GM21526 (cell line): ENCODE data around the gene YJU2.
"Not testable (repeated sequence)": the region's sequence is repeated elsewhere in the genome, so short reads cannot be mapped to it uniquely, and the experiment has no call there.

ENCODE experiments used
- ATAC-seq: cut with Tn5 transposase; IDR thresholded peaks from one replicate; pipeline ENCODE4 v1.9.1; 2021; ENCODE audit warnings: moderate library complexity; ENCODE audit not compliant: unreplicated experiment, low FRiP score

The YJU2 gene

DNA sequence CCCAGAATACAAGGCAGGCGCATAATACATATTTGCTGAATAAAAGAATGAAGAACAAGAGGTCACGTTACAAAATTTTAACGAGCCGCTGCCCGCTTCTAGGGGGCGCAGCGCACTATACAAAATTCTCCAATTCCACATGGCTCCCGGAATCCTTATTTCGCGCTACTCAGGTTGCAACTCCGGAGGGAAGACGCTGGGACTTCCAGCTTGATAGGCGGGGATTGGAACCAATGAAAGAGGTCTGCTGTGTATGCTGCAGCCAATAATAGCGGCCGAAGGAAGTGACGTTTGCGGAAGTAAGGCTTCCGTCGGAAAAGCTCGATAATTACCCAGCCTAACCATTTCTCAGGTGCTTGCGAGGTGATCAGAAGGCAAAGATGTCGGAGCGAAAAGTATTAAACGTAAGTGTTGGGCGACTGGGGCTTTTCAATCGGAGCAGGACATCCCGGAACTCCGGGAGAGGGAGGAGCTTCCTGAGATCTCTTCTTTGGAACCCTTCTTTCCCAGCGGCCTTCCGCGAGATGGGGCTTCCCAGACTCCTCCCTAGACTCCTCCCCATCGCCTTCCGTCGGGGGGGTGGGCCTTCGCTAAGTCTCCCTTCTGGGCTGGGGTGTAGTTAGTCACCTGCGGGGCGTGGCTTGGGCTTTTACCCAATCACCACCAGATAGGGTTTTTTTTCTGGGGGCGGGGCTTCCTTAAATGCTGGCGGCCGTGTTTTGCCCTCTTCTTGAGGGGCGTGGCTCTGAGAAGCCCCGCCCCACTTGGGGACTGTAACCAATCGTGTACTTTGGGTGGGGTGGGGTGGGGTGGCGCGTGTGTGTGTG lies at the start of gene YJU2:
Gene YJU2 (plus strand): TSS at position 314 of the 827 bp plus-strand sequence. CDS start 67 bp downstream, at position 381.
- peak; percentile 75 for ATAC-seq

DNA sequence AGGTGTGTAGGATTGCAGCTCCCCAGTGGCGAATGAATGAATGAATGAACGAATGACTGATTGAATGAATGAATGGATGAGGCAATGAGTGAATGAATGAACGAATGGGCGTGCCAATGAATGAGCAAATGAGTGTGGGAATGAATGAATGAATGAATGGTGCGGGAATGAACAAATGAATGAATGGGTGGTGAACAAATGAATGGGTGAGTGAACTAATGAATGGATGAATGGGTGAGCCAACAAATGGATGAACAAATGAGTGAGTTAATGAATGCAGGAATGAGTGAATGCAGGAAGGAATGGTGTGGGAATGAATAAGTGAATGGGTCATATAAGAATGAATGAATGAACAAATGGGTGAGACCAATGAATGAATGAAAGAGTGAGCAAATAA lies 49.7 kb upstream of the YJU2 start:
- no peak for ATAC-seq

- ATAC-seq: no peak
These were observed 49.0 kb upstream of the YJU2 start for GRCh38 chr19:4197625-4198466.

DNA sequence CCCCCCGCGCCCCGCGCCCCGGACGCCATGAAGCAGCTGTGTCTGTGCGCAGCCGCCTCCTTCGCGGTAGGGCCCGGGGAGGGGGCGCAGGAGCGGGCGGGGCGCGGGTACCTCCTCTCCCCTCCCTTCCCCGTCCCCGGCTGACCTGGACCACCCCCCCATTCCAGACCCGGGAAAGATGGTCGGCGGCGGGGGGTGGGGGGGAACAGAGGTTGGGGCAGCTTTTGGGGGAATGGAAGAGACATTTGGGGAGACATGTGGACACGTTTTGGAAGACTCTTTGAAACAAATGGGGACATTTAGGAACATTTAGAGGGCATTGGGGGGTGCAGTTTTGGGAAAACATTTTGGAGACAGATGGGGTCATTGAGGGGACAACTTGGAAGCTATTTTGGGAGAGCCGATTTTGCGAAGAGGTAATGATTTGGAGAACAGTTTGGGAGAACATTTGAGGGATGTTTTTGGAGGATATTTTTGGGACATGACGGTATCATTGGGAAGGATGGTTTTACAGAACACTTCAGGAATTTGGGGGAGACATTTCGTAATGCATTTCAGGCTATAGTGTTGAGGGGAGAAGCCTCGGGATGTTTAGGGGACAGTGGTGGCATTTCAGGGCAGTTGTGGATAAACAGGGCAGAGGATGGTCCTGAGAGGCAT lies 48.3 kb upstream of the YJU2 start:
- no peak for ATAC-seq

DNA sequence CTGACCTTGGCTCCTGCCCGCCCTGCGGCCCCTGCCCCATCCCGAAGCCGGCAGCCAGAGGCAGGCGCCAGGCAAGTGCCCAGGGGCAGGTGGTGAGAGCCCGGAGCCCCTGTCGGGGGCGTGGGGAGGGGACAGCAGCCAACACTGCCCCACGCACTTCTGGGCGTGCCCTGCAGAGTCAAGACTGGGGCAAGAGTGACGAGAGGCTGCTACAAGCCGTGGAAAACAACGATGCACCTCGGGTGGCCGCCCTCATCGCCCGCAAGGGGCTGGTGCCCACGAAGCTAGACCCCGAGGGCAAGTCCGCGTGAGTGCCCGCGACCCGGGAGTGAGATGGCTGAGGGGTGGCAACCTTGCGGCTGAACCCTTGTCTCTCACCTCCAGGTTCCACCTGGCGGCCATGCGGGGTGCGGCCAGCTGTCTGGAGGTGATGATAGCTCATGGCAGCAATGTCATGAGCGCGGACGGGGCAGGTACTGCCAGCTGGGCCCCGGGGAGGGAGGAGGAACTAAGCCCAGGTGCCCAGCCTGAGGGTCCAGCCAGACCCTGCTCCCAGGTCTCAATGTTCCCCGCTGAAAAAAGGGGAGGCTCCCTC lies 47.1 kb upstream of the YJU2 start:
- ATAC-seq: no peak

- no peak for ATAC-seq
These were observed 45.8 kb upstream of the YJU2 start for GRCh38 chr19:4200940-4201542.

DNA sequence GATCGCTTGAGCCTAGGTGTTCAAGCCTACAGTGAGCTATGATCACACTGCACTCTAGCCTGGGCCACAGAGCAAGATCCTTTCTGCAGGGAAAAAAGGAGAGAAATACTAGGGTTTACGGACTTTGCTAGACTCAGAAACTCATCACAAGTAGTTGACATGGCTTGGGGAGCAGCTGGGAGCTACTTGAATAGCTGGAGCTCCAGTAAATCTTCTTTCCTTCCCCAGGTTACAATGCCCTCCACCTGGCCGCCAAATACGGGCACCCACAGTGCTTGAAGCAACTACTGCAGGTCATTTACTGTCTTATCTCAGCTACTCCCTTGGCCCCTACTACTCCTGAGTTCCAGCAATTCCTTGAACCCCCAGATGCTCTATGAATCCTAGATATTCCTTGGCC lies 45.1 kb upstream of the YJU2 start:
- no peak for ATAC-seq

- no peak for ATAC-seq
These were observed 39.9 kb upstream of the YJU2 start for GRCh38 chr19:4206818-4207484.

DNA sequence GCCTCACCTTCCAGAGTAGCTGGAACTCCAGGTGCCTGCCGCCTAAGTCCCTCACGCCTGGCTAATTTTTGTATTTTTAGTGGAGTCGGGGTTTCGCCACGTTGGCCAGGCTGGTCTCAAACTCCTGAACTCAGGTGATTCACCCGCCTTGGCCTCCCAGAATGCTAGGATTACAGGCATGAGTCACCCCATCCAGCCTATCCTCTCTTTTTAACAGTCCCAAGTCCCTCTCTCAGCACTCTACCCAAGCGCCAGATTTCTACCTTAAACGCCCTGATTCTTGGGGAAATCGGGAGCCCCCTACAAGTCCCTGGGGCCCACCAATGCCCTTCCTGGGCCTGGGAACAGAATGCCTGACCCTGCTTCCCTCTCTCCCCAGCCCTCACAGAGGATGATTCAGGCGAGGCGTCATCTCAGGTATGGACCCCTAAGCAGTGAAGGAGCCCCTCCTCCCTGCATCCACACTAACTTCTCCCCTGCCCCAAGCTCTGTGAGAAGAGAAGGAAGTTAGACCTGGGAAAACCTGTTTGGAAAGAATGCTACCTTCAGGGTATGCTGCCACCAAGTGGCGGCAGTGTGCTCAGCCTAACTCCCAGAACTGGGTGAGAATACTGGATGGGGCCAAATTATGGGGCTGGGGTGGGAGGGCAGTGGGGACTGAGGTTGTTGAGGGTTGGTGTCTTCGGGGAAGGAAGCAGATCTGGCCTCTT lies 38.3 kb upstream of the YJU2 start:
- ATAC-seq: no peak

DNA sequence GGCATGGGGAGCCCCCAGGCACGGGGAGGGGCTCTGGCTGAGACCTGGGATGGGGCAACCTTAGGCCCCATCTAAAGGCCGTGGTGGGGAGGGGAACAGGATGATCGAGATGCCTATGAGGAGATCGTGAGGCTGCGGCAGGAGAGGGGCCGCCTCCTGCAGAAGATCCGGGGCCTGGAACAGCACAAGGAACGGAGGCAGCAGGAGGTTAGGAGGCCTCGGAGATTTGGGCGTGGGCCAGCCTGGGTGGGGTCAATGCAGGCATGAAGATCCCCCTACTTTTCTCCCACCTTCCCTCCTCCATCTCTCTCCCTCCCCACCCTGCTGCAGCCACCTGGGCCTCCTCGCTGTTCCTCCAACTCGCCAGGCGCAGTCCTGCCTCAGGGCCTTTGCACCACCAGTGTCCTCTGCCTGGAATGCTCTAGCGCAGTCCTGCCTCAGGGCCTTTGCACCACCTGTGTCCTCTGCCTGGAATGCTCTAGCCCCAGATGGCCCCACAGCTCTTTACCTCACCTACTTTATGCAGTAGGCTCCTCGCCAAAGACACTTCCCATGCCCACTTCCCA lies 36.6 kb upstream of the YJU2 start:
- ATAC-seq: no peak

DNA sequence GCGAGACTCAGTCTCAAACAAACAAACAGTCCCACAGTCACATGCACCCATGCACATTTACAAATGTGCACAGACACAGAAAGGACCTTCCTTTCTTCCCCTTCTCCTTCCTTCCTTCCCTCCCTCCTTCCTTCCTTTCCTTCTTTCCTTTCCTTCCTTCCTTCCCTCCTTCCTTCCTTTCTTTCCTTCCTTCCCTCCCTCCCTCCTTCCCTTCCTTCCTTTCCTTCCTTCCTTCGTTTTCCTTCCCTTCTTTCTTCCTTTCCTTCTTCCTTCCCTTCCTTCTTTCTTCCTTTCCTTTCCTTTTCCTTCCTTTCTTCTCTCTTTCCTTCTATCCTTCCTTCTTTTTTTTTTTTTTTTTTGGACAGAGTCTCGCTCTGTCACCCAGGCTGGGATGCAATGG lies 33.8 kb upstream of the YJU2 start:
- no peak for ATAC-seq

DNA sequence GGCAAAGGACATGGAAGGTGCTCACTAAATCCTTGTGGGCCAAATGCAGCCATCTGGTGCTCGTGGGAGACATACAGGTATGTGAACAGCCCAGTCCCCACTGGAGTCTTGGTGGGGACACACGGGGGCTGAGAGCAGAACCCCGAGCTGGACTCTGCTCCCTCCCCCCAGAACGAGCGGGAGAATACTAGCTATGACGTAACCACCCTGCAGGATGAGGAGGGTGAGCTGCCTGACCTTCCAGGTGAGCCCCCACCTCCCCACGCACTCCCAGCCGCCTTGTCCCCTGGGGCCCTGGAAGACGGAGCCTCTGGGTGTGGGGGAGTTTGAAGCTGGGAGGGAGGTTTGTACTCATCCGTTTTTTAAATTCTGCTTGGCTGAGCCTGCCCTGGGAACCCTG lies 31.1 kb upstream of the YJU2 start:
- ATAC-seq: no peak

DNA sequence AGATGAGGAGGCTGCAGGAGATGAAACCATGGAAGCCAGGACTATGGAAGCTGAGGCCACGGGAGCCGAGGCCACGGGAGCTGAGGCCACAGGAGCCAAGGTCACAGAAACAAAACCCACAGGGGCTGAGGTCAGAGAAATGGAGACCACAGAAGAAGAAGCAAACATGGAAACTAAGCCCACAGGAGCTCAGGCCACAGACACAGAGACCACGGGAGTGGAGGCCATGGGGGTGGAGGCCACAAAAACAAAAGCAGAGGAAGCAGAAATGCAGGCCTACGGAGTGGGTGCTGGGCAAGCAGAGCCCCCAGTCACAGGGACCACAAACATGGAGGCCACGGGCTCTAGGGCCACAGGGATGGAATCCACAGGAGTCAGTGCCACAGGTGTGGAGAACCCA lies 30.0 kb upstream of the YJU2 start:
- no peak for ATAC-seq

- ATAC-seq: no peak
These were observed 29.2 kb upstream of the YJU2 start for GRCh38 chr19:4217429-4218264.

GRCh38 chr19:4218523-4218922 lies 28.4 kb upstream of the YJU2 start:
- not testable (repeated sequence) for ATAC-seq

DNA sequence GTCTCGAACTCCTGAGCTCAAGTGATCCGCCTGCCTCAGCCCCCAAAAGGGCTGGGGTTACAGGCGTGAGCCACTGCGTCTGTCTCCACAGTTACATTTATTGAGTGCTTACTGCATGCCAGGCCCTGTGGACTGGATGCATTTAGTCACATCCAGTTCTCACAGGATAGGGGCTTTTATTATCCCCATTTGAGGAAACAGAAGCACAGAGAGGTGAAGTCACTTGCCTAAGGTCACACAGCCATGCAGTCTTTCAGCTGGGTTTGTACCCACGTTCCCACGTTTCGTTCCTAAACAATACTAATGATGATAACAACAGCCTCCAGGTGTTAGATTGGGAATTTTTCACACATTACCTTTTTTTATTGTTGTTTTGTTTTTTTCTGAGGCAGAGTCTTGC lies 26.7 kb upstream of the YJU2 start:
- ATAC-seq: no peak

DNA sequence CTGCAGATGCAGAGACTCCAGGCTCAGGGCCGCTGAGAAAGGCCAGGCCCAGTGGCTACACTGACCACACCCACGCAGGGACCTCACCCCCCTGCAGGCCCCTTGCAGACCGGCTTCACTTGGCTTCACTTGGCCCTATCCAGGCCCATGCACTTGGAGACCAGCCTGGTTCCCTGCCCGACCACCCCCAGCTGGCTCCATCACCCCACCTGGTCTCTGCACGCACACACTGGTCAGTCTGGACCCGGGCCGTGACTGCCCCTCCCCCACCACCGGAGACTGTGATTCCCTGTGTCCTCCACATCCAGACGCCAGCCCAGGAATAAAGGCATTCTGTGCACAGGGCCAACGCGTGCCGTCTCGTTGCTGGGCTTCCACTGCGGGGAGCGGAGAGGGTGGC lies 22.4 kb upstream of the YJU2 start:
- no peak for ATAC-seq

DNA sequence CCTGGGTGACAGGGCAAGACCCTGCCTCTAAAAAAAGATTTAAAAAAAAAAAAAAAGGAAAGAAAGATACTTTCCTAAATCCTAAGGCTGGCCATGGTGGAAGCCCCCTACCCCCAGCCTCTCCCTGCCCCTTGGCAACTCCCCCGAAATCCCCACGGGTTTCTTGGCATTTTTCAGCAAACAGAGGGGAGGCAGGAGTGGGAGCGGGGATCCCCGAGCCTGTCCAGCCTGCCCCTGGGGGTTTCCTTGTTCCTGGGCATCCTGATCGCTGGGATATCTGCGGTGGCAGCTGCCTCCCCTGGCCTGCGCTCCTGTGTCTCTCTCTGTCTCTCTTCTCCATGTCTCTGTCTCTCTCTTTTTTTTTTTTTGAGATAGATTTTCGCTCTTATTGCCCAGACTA lies 21.0 kb upstream of the YJU2 start:
- ATAC-seq: no peak
